Measurements from ENCODE around the gene ARHGEF7. TPM values are rescaled to one million over a fixed set of nuclear protein-coding genes. Genes with fewer than 3 reads are reported as not detected.

Gene ARHGEF7
- total RNA-seq, 1 donor from 2014 or later: 227 TPM

GRCh38 chr13:111210544-111211469 lies 95.7 kb downstream of the ARHGEF7 start:
- Mint-ChIP-seq H3K36me3 (ENCODE audit: unreplicated experiment) (no peaks in the 10 kb centered on the region), H3K9me3 (ENCODE audit: unreplicated experiment) (peaks cover 5% of the 10 kb centered on the region), H3K27ac (ENCODE audit: unreplicated experiment) (peak overlapping the region; percentile 4), H3K4me1 (ENCODE audit: low read depth, unreplicated experiment) (peaks cover 68% of the 10 kb centered on the region), H3K4me3 (ENCODE audit: unreplicated experiment) (peak overlapping the region; percentile 59), H3K27me3 (ENCODE audit: unreplicated experiment) (peaks cover 6% of the 10 kb centered on the region)
- peak; percentile 51 for DNase-seq
- no peak for TF ChIP-seq CTCF (IDR thresholded peaks at IDR 0.05; ENCODE audit: partially characterized antibody, unreplicated experiment)

- H3K27me3 Mint-ChIP-seq (ENCODE audit: unreplicated experiment): peaks cover 5% of the 10 kb centered on the region
- H3K4me1 Mint-ChIP-seq (ENCODE audit: low read depth, unreplicated experiment): peaks cover 72% of the 10 kb centered on the region
- peak overlapping the region; percentile 30 for H3K4me3 Mint-ChIP-seq (ENCODE audit: unreplicated experiment)
- no peaks in the 10 kb centered on the region for H3K36me3 Mint-ChIP-seq (ENCODE audit: unreplicated experiment)
- no peak for DNase-seq
- no peak for TF ChIP-seq CTCF (IDR thresholded peaks at IDR 0.05; ENCODE audit: partially characterized antibody, unreplicated experiment)
- H3K27ac Mint-ChIP-seq (ENCODE audit: unreplicated experiment): no peak overlapping the region
- H3K9me3 Mint-ChIP-seq (ENCODE audit: unreplicated experiment): peaks cover 8% of the 10 kb centered on the region
Observed at GRCh38 chr13:111211789-111212516, 96.8 kb downstream of the ARHGEF7 start.

- no peak for TF ChIP-seq CTCF (IDR thresholded peaks at IDR 0.05; ENCODE audit: partially characterized antibody, unreplicated experiment)
- Mint-ChIP-seq H3K36me3 (ENCODE audit: unreplicated experiment) (no peaks in the 10 kb centered on the region), H3K4me3 (ENCODE audit: unreplicated experiment) (no peak overlapping the region), H3K27me3 (ENCODE audit: unreplicated experiment) (peaks cover 5% of the 10 kb centered on the region), H3K27ac (ENCODE audit: unreplicated experiment) (no peak overlapping the region), H3K4me1 (ENCODE audit: low read depth, unreplicated experiment) (peaks cover 71% of the 10 kb centered on the region), H3K9me3 (ENCODE audit: unreplicated experiment) (peaks cover 8% of the 10 kb centered on the region)
- DNase-seq: no peak
Observed at GRCh38 chr13:111212517-111212873, 97.4 kb downstream of the ARHGEF7 start.

GRCh38 chr13:111213964-111214726 lies 99.0 kb downstream of the ARHGEF7 start:
- H3K27ac Mint-ChIP-seq (ENCODE audit: unreplicated experiment): peak overlapping the region; percentile 71
- no peak for TF ChIP-seq CTCF (IDR thresholded peaks at IDR 0.05; ENCODE audit: partially characterized antibody, unreplicated experiment)
- peaks cover 67% of the 10 kb centered on the region for H3K4me1 Mint-ChIP-seq (ENCODE audit: low read depth, unreplicated experiment)
- H3K9me3 Mint-ChIP-seq (ENCODE audit: unreplicated experiment): peaks cover 8% of the 10 kb centered on the region
- H3K4me3 Mint-ChIP-seq (ENCODE audit: unreplicated experiment): no peak overlapping the region
- H3K36me3 Mint-ChIP-seq (ENCODE audit: unreplicated experiment): no peaks in the 10 kb centered on the region
- peaks cover 5% of the 10 kb centered on the region for H3K27me3 Mint-ChIP-seq (ENCODE audit: unreplicated experiment)
- DNase-seq: no peak
